ENCODE data around the gene ABITRAM. TPM values are rescaled to one million over a fixed set of nuclear protein-coding genes. Genes with fewer than 3 reads are reported as not detected.
"Not testable (repeated sequence)": the region's sequence is repeated elsewhere in the genome, so short reads cannot be mapped to it uniquely, and the experiment has no call there.

ABITRAM gene
- total RNA-seq, 1 experiment from 2014 or later = 6.4 TPM

DNA sequence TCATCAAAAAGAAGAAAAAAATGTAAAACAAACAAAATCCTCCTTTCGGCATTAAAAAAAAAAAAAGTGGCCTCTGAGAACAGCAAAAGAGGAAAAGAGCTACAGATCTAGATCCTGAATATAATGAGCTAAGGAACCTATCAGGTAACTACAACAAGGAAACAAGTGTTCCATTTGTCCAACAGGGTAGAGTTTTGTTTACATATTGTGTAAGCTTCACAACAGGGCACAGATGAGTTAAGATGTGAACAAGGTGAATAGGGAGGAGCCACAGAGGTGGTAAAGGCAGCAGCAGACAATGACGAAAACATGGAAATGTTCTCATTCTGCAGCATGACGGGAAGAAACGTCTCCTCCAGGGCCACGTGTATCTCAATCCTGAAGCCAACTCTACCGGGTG, 14.7 kb upstream of the ABITRAM start:
- no TSS peak for BruUV-seq (replicated peaks)
- ChIA-PET CTCF (no interaction called here), POLR2A (interaction anchor here (0.7 kb wide), 1 partner anchor 13 kb away, joined by 4 read pairs; no protein-coding TSS in a partner anchor)
- intact Hi-C loops (cut with micrococcal nuclease; ENCODE audit: unreplicated experiment) = no loop called here
- in situ Hi-C loops (cut with HindIII; ENCODE audit: low pct_unique_long_range_greater_than_20kb, low sequenced_read_pairs) = no loop called here
- H3K4me3 ChIP-seq (ENCODE audit: low read depth in 2 of 2, low read length in 2 of 2) = no peak overlapping the region
- no peaks in the 10 kb centered on the region for H3K9me3 ChIP-seq (ENCODE audit: control insufficient read depth, insufficient read depth, low read depth, low read length)
- TF ChIP-seq POLR2AphosphoS5 (IDR thresholded peaks at IDR 0.05; ENCODE audit: low read depth, low read length) (no peak), TCF7L2 (IDR thresholded peaks at IDR 0.05; ENCODE audit: low read depth, low read length) (no peak), SIN3A (IDR thresholded peaks at IDR 0.05; ENCODE audit: borderline replicate concordance, insufficient read depth, low read depth, low read length) (no peak)
- TF ChIP-seq, protein P1, sequence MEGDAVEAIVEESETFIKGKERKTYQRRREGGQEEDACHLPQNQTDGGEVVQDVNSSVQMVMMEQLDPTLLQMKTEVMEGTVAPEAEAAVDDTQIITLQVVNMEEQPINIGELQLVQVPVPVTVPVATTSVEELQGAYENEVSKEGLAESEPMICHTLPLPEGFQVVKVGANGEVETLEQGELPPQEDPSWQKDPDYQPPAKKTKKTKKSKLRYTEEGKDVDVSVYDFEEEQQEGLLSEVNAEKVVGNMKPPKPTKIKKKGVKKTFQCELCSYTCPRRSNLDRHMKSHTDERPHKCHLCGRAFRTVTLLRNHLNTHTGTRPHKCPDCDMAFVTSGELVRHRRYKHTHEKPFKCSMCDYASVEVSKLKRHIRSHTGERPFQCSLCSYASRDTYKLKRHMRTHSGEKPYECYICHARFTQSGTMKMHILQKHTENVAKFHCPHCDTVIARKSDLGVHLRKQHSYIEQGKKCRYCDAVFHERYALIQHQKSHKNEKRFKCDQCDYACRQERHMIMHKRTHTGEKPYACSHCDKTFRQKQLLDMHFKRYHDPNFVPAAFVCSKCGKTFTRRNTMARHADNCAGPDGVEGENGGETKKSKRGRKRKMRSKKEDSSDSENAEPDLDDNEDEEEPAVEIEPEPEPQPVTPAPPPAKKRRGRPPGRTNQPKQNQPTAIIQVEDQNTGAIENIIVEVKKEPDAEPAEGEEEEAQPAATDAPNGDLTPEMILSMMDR (IDR thresholded peaks at IDR 0.05) = no peak
- TF ChIP-seq, protein P2, sequence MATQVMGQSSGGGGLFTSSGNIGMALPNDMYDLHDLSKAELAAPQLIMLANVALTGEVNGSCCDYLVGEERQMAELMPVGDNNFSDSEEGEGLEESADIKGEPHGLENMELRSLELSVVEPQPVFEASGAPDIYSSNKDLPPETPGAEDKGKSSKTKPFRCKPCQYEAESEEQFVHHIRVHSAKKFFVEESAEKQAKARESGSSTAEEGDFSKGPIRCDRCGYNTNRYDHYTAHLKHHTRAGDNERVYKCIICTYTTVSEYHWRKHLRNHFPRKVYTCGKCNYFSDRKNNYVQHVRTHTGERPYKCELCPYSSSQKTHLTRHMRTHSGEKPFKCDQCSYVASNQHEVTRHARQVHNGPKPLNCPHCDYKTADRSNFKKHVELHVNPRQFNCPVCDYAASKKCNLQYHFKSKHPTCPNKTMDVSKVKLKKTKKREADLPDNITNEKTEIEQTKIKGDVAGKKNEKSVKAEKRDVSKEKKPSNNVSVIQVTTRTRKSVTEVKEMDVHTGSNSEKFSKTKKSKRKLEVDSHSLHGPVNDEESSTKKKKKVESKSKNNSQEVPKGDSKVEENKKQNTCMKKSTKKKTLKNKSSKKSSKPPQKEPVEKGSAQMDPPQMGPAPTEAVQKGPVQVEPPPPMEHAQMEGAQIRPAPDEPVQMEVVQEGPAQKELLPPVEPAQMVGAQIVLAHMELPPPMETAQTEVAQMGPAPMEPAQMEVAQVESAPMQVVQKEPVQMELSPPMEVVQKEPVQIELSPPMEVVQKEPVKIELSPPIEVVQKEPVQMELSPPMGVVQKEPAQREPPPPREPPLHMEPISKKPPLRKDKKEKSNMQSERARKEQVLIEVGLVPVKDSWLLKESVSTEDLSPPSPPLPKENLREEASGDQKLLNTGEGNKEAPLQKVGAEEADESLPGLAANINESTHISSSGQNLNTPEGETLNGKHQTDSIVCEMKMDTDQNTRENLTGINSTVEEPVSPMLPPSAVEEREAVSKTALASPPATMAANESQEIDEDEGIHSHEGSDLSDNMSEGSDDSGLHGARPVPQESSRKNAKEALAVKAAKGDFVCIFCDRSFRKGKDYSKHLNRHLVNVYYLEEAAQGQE (IDR thresholded peaks at IDR 0.05; ENCODE audit: insufficient read depth in 1 of 2, low read depth in 2 of 2, low read length in 1 of 2) = no peak
- no peaks in the 10 kb centered on the region for H3K4me1 ChIP-seq (ENCODE audit: control insufficient read depth, insufficient read depth, low read length)
- DNase-seq (ENCODE audit: low read depth, low spot score) (no peak), ATAC-seq (no peak)
- peaks cover 5% of the 10 kb centered on the region; the same call in 1 of the 2 replicates for H3K36me3 ChIP-seq (ENCODE audit: control insufficient read depth, insufficient read depth, low read length)
- H3K27me3 ChIP-seq (ENCODE audit: control insufficient read depth, insufficient read depth, low read length) = no peaks in the 10 kb centered on the region
- no peak overlapping the region for H3K27ac ChIP-seq (ENCODE audit: low read length)

DNA sequence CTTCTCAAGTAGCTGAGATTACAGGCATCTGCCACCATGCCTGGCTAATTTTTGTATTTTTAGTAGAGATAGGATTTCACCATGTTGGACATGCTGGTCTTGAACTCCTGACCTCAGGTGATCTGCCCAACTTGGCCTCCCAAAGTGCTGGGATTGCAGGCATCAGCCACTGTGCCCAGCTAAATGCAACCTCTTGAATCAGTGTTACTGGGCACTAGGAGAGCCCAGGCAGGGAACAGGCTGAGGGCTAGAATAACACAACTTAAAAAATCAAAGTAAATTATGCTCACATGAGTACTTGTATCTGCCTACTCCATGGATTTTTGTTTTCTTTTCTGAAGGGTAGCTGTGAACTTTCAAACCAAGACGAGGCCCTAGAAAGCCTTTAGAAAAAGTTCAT, 13.8 kb upstream of the ABITRAM start:
- BruUV-seq (replicated peaks); H3K4me3 ChIP-seq (ENCODE audit: low read depth in 2 of 2, low read length in 2 of 2); in situ Hi-C loops (cut with HindIII; ENCODE audit: low pct_unique_long_range_greater_than_20kb, low sequenced_read_pairs); ATAC-seq; H3K27ac ChIP-seq (ENCODE audit: low read length); intact Hi-C loops (cut with micrococcal nuclease; ENCODE audit: unreplicated experiment); H3K27me3 ChIP-seq (ENCODE audit: control insufficient read depth, insufficient read depth, low read length); H3K4me1 ChIP-seq (ENCODE audit: control insufficient read depth, insufficient read depth, low read length); H3K36me3 ChIP-seq (ENCODE audit: control insufficient read depth, insufficient read depth, low read length); H3K9me3 ChIP-seq (ENCODE audit: control insufficient read depth, insufficient read depth, low read depth, low read length); POLR2A ChIA-PET; CTCF ChIA-PET; DNase-seq (ENCODE audit: low read depth, low spot score): not testable (repeated sequence)

DNA sequence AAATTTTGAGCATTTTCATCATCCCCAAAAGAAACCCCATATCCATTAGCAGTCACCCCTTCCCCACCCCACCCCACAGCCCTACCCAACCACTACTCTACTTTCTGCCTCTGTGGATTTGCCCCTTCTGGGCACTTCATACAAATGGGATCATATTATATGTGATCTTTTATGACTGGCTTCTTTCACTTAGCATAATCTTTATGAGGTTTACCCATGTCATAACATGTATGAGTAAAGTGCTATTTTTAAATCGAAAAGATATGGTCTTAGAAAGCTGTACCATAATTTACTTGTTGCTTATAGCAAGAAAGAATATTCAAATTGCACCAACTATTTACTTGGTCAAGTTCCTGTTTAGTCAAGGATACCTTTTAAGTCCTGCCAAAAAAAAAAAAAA, 13.0 kb upstream of the ABITRAM start:
- TF ChIP-seq, protein P2 (IDR thresholded peaks at IDR 0.05; ENCODE audit: insufficient read depth in 1 of 2, low read depth in 2 of 2, low read length in 1 of 2) = no peak
- TF ChIP-seq SIN3A (IDR thresholded peaks at IDR 0.05; ENCODE audit: borderline replicate concordance, insufficient read depth, low read depth, low read length) (no peak), TCF7L2 (IDR thresholded peaks at IDR 0.05; ENCODE audit: low read depth, low read length) (no peak), POLR2AphosphoS5 (IDR thresholded peaks at IDR 0.05; ENCODE audit: low read depth, low read length) (no peak)
- H3K27ac ChIP-seq (ENCODE audit: low read length) = no peak overlapping the region
- H3K9me3 ChIP-seq (ENCODE audit: control insufficient read depth, insufficient read depth, low read depth, low read length) = no peaks in the 10 kb centered on the region
- H3K27me3 ChIP-seq (ENCODE audit: control insufficient read depth, insufficient read depth, low read length) = no peaks in the 10 kb centered on the region
- DNase-seq (ENCODE audit: low read depth, low spot score) = no peak
- ChIA-PET POLR2A (no interaction called here), CTCF (no interaction called here)
- H3K36me3 ChIP-seq (ENCODE audit: control insufficient read depth, insufficient read depth, low read length) = peaks cover 5% of the 10 kb centered on the region
- in situ Hi-C loops (cut with HindIII; ENCODE audit: low pct_unique_long_range_greater_than_20kb, low sequenced_read_pairs) (no loop called here), intact Hi-C loops (cut with micrococcal nuclease; ENCODE audit: unreplicated experiment) (no loop called here)
- no peak overlapping the region for H3K4me3 ChIP-seq (ENCODE audit: low read depth in 2 of 2, low read length in 2 of 2)
- BruUV-seq (replicated peaks) = no TSS peak
- ATAC-seq = no peak
- no peaks in the 10 kb centered on the region for H3K4me1 ChIP-seq (ENCODE audit: control insufficient read depth, insufficient read depth, low read length)
